AG10803 (cell line): Measurements from ENCODE around the gene HSD11B1L.
A peak's percentile ranks its signal among the peaks of the same experiment; 100 is the strongest.

ENCODE experiments used
- DNase-seq: peaks from one replicate; pipeline ENCODE4 v3.0.0; 2010; ENCODE audit warnings: low read depth
- H3K4me3 ChIP-seq: 2 replicates; pipeline ENCODE4 v1.5.1; 2011; ENCODE audit warnings: mild to moderate bottlenecking, low read length, control low read depth
- CTCF ChIP-seq: conservative IDR thresholded peaks from 2 replicates; pipeline ENCODE4 v1.5.1; 2011; ENCODE audit warnings: mild to moderate bottlenecking, low read length, control low read depth, inconsistent platforms

The HSD11B1L gene

GRCh38 chr19:5679289-5680083 lies 1.3 kb upstream of the HSD11B1L start:
- DNase-seq: no peak
- H3K4me3 ChIP-seq: peak overlapping the region; percentile 99
- no peak for TF ChIP-seq CTCF

GRCh38 chr19:5680084-5680436 lies 767 bp upstream of the HSD11B1L start:
- peak; percentile 24 for DNase-seq
- TF ChIP-seq CTCF: no peak
- peak overlapping the region; percentile 99 for H3K4me3 ChIP-seq

GRCh38 chr19:5681391-5682106 lies 722 bp downstream of the HSD11B1L start:
- H3K4me3 ChIP-seq: peak overlapping the region; percentile 99
- no peak for TF ChIP-seq CTCF
- no peak for DNase-seq

- no peak for DNase-seq
- no peak overlapping the region for H3K4me3 ChIP-seq
- no peak for TF ChIP-seq CTCF
Measured at GRCh38 chr19:5682107-5682482, 1.3 kb downstream of the HSD11B1L start.

GRCh38 chr19:5683177-5683886 lies 2.5 kb downstream of the HSD11B1L start:
- H3K4me3 ChIP-seq: no peak overlapping the region
- TF ChIP-seq CTCF: no peak
- no peak for DNase-seq

GRCh38 chr19:5684694-5685430 lies 4.0 kb downstream of the HSD11B1L start:
- no peak for TF ChIP-seq CTCF
- no peak for DNase-seq
- H3K4me3 ChIP-seq: no peak overlapping the region
